ENCODE results near the gene ECSIT. TPM values are rescaled to one million over a fixed set of nuclear protein-coding genes. Genes with fewer than 3 reads are reported as not detected.

Gene ECSIT
- total RNA-seq, 1 experiment from 2014 or later = 64.7 TPM

DNA sequence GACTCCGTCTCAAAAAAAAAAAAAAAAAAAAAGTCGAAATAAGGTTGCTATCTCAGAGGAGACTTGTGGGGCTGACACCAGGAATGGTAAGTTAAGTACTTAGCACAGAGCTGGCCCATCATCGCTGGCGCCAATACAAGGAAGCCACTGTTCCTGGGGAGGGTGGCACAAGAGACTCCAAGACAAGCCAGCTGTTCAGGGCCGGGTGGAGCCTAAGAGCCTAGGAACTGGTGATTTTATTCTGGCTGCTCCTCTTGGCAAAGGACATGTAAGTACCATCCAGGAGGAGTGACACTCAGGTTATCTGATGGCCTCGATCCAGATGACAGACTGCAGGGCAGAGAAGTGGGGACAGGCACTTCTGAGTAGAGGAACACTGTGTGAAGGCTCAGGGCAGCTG, 26.3 kb upstream of the ECSIT start:
- TF ChIP-seq, protein P1, sequence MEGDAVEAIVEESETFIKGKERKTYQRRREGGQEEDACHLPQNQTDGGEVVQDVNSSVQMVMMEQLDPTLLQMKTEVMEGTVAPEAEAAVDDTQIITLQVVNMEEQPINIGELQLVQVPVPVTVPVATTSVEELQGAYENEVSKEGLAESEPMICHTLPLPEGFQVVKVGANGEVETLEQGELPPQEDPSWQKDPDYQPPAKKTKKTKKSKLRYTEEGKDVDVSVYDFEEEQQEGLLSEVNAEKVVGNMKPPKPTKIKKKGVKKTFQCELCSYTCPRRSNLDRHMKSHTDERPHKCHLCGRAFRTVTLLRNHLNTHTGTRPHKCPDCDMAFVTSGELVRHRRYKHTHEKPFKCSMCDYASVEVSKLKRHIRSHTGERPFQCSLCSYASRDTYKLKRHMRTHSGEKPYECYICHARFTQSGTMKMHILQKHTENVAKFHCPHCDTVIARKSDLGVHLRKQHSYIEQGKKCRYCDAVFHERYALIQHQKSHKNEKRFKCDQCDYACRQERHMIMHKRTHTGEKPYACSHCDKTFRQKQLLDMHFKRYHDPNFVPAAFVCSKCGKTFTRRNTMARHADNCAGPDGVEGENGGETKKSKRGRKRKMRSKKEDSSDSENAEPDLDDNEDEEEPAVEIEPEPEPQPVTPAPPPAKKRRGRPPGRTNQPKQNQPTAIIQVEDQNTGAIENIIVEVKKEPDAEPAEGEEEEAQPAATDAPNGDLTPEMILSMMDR (conservative IDR thresholded peaks at IDR 0.05; ENCODE audit: low read depth, low read length) = no peak
- no peak for TF ChIP-seq EZH2 (IDR thresholded peaks at IDR 0.05; ENCODE audit: borderline replicate concordance, low read depth, low read length, poor library complexity, severe bottlenecking)
- H3K9me3 ChIP-seq (ENCODE audit: low read depth, low read length, poor library complexity, severe bottlenecking) = no peaks in the 10 kb centered on the region
- ChIA-PET CTCF (no interaction called here), POLR2A (ENCODE audit: low non-redundant PET) (no interaction called here)
- no peak for DNase-seq (ENCODE audit: low spot score)
- intact Hi-C loops (cut with micrococcal nuclease; ENCODE audit: unreplicated experiment) = no loop called here
- no peak overlapping the region for H3K4me3 ChIP-seq (ENCODE audit: low read depth, low read length, poor library complexity, severe bottlenecking)
- no TSS peak for BruUV-seq (replicated peaks)
- H3K4me1 ChIP-seq (ENCODE audit: insufficient read depth, low read length, poor library complexity, severe bottlenecking) = peaks cover 10% of the 10 kb centered on the region
- H3K36me3 ChIP-seq (ENCODE audit: insufficient read depth, low read length, poor library complexity, severe bottlenecking) = peaks cover 21% of the 10 kb centered on the region
- no peaks in the 10 kb centered on the region for H3K27me3 ChIP-seq (replicated peaks; ENCODE audit: insufficient read depth, low read depth, low read length, poor library complexity)
- no peak overlapping the region for H3K27ac ChIP-seq (ENCODE audit: low read depth, low read length, poor library complexity, severe bottlenecking)

DNA sequence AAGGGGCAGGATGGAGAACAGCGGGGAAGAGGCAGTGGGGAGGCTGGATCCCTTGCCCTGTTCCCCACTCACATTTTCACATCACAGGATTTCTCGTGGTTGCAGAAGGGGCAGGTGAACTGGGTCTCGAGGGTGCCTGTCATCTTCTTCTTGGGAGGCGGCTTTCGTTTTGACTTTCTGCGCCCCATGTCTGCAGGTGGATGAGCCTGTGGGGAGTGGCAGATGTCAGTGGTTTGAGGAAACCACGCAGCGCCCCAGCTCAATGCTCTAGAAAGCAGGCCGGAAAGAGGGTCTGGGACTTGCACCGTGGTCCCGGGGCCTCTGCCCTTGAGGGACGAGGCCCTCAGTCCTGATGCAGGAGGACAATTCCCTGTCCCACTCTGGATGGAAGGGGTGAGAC, 25.2 kb upstream of the ECSIT start:
- DNase-seq (ENCODE audit: low spot score) = no peak
- H3K36me3 ChIP-seq (ENCODE audit: insufficient read depth, low read length, poor library complexity, severe bottlenecking) = peaks cover 21% of the 10 kb centered on the region
- no peak overlapping the region for H3K4me3 ChIP-seq (ENCODE audit: low read depth, low read length, poor library complexity, severe bottlenecking)
- no peaks in the 10 kb centered on the region for H3K27me3 ChIP-seq (replicated peaks; ENCODE audit: insufficient read depth, low read depth, low read length, poor library complexity)
- CTCF ChIA-PET = no interaction called here
- POLR2A ChIA-PET (ENCODE audit: low non-redundant PET) = no interaction called here
- no TSS peak for BruUV-seq (replicated peaks)
- intact Hi-C loops (cut with micrococcal nuclease; ENCODE audit: unreplicated experiment) = no loop called here
- H3K4me1 ChIP-seq (ENCODE audit: insufficient read depth, low read length, poor library complexity, severe bottlenecking) = peaks cover 6% of the 10 kb centered on the region
- H3K9me3 ChIP-seq (ENCODE audit: low read depth, low read length, poor library complexity, severe bottlenecking) = no peaks in the 10 kb centered on the region
- H3K27ac ChIP-seq (ENCODE audit: low read depth, low read length, poor library complexity, severe bottlenecking) = no peak overlapping the region
- TF ChIP-seq EZH2 (IDR thresholded peaks at IDR 0.05; ENCODE audit: borderline replicate concordance, low read depth, low read length, poor library complexity, severe bottlenecking) = no peak
- TF ChIP-seq, protein P1 (conservative IDR thresholded peaks at IDR 0.05; ENCODE audit: low read depth, low read length) = no peak

DNA sequence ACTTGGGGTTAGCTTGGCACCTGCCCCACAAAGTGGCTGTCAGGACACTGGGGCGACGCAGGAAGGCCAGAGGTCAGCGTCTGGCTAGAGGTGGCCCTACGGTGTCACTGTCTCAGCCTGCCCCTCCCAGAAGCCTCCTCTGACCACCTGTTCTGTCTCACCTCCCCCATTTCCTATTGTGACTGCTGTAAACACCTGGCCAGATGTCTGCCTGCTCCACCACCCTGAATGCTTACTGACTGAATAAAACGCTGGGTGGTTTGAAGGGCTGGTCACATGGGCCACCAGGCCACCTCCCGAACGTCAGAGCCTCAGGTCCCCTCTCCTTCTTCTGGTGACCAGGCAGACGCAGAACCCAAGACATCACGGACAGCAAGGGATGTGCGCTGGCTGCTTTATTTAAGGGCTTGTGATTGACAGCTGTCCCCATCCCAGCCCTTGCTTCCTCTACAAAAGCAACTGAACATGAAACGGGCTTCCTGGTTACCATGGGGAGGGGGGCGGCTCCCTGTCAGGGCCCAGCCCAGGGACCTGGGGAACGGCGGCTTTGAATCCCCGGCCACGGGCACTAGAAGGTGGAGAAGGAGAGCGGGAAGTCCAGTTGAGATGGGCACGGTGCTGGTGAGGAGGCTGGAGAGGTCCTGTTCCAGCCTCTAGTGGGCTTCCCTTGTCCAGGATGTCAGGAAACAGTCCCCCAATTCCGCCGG, 23.9 kb upstream of the ECSIT start:
- intact Hi-C loops (cut with micrococcal nuclease; ENCODE audit: unreplicated experiment) = no loop called here
- H3K4me3 ChIP-seq (ENCODE audit: low read depth, low read length, poor library complexity, severe bottlenecking) = no peak overlapping the region
- H3K36me3 ChIP-seq (ENCODE audit: insufficient read depth, low read length, poor library complexity, severe bottlenecking) = peaks cover 21% of the 10 kb centered on the region
- POLR2A ChIA-PET (ENCODE audit: low non-redundant PET) = no interaction called here
- no peak for TF ChIP-seq EZH2 (IDR thresholded peaks at IDR 0.05; ENCODE audit: borderline replicate concordance, low read depth, low read length, poor library complexity, severe bottlenecking)
- TF ChIP-seq, protein P1 (conservative IDR thresholded peaks at IDR 0.05; ENCODE audit: low read depth, low read length) = no peak
- DNase-seq (ENCODE audit: low spot score) = no peak
- no peaks in the 10 kb centered on the region for H3K9me3 ChIP-seq (ENCODE audit: low read depth, low read length, poor library complexity, severe bottlenecking)
- no peaks in the 10 kb centered on the region for H3K27me3 ChIP-seq (replicated peaks; ENCODE audit: insufficient read depth, low read depth, low read length, poor library complexity)
- no peak overlapping the region for H3K27ac ChIP-seq (ENCODE audit: low read depth, low read length, poor library complexity, severe bottlenecking)
- no TSS peak for BruUV-seq (replicated peaks)
- CTCF ChIA-PET = no interaction called here
- H3K4me1 ChIP-seq (ENCODE audit: insufficient read depth, low read length, poor library complexity, severe bottlenecking) = peaks cover 2% of the 10 kb centered on the region
